Activated naive CD8-positive, alpha-beta T cell treated with anti-CD3 and anti-CD28 coated beads for 36 hours (primary cell): ENCODE data around the gene UBL4B. TPM values are rescaled to one million over a fixed set of nuclear protein-coding genes. Genes with fewer than 3 reads are reported as not detected.

Experiments used
- DNase-seq: peaks from one replicate; pipeline ENCODE4 v3.0.0; 2021
- H3K27ac Mint-ChIP-seq: one replicate; pipeline ENCODE4 v1.8.0; 2022; ENCODE audit warnings: mild to moderate bottlenecking, moderate library complexity, mixed read lengths
- H3K27me3 Mint-ChIP-seq: one replicate; pipeline ENCODE4 v1.8.0; 2022; ENCODE audit warnings: mild to moderate bottlenecking, mixed read lengths
- H3K36me3 Mint-ChIP-seq: one replicate; pipeline ENCODE4 v1.8.0; 2021; ENCODE audit warnings: mild to moderate bottlenecking, mixed read lengths
- H3K4me1 Mint-ChIP-seq: one replicate; pipeline ENCODE4 v1.8.0; 2021; ENCODE audit warnings: mixed read lengths
- H3K4me3 Mint-ChIP-seq: one replicate; pipeline ENCODE4 v1.8.0; 2022; ENCODE audit warnings: mild to moderate bottlenecking, moderate library complexity, mixed read lengths
- H3K9me3 Mint-ChIP-seq: one replicate; pipeline ENCODE4 v1.8.0; 2022; ENCODE audit warnings: mixed read lengths
- total RNA-seq, 2 experiments: library from RNA; stranded (reverse); gene quantifications; one replicate each; pipeline ENCODE4 v1.2.3, GENCODE V29; 2021

Gene UBL4B
- total RNA-seq, 2 experiments from 2014 or later = not detected

- Mint-ChIP-seq H3K27ac (no peak overlapping the region), H3K9me3 (no peaks in the 10 kb centered on the region), H3K36me3 (no peaks in the 10 kb centered on the region), H3K4me3 (no peak overlapping the region), H3K27me3 (peaks cover 59% of the 10 kb centered on the region), H3K4me1 (peaks cover 2% of the 10 kb centered on the region)
- no peak for DNase-seq
Measured at GRCh38 chr1:110151175-110151669, 39.0 kb downstream of the UBL4B start.

DNA sequence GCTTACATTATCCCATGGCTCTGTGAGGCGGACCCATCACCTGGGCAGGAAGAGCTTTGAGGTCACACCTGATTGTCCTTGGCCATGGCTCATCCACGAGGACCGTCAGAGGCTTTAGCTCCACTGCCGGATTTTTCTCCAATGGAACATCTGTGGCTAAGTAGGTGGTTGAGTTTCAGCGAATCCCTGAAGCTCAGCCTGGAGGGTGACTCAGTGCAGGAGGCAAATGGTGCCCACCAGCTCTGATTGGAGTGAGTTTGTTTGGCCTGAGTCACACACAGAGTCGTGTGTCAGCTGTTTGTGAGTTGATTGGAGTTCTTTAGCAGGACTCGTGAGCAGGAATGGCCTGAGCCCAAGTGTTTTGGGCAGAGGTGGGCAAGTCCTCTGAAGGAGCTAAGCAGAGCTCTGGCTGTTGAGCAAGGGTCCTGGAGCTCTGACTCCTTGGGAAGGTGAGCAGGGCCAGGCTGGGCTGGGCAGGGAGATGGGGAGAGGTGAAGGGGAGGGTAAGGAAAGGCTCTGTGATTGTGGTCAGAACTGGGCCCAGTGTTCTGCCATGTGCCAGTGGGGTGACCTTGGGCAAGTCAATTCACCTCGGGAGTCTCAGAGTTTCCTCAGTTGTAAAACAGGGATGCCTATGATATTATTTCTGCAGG, 40.0 kb downstream of the UBL4B start:
- DNase-seq = no peak
- Mint-ChIP-seq H3K36me3 (no peaks in the 10 kb centered on the region), H3K9me3 (no peaks in the 10 kb centered on the region), H3K27ac (no peak overlapping the region), H3K27me3 (peaks cover 68% of the 10 kb centered on the region), H3K4me1 (peaks cover 2% of the 10 kb centered on the region), H3K4me3 (no peak overlapping the region)

DNA sequence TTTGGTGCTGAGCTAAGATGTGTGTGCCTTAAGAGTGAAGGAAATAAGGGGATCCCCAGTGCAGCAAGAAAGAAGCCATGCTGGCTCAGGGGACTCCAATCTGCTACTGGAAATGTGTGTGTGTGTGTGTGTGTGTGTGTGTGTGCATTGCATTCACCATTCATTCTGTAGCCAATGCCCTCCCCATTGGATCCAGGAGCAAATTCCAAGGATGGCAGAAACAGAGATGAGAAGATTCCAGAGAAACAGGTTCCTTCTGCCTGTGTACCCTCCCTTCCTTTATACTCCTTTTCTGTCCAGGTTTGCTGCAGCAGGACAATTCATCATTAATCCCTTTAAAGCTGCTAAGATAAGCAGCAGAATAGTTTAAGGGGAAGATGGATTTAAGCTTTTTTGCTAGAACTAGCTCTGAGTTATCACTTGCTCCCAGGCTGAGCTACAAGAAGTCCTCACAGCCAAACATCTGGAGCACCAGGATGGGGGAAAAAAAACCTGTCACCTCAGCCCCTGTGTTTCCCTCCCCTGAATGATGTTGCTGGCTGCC, 41.2 kb downstream of the UBL4B start:
- peaks cover 2% of the 10 kb centered on the region for H3K4me1 Mint-ChIP-seq
- no peak overlapping the region for H3K4me3 Mint-ChIP-seq
- H3K9me3 Mint-ChIP-seq = no peaks in the 10 kb centered on the region
- H3K27ac Mint-ChIP-seq = no peak overlapping the region
- no peak for DNase-seq
- H3K27me3 Mint-ChIP-seq = peaks cover 75% of the 10 kb centered on the region
- H3K36me3 Mint-ChIP-seq = no peaks in the 10 kb centered on the region

- Mint-ChIP-seq H3K4me1 (no peaks in the 10 kb centered on the region), H3K27ac (no peak overlapping the region), H3K36me3 (no peaks in the 10 kb centered on the region), H3K27me3 (peaks cover 73% of the 10 kb centered on the region), H3K9me3 (no peaks in the 10 kb centered on the region), H3K4me3 (no peak overlapping the region)
- DNase-seq = peak; percentile 46
Measured at GRCh38 chr1:110155878-110156522, 43.8 kb downstream of the UBL4B start.

DNA sequence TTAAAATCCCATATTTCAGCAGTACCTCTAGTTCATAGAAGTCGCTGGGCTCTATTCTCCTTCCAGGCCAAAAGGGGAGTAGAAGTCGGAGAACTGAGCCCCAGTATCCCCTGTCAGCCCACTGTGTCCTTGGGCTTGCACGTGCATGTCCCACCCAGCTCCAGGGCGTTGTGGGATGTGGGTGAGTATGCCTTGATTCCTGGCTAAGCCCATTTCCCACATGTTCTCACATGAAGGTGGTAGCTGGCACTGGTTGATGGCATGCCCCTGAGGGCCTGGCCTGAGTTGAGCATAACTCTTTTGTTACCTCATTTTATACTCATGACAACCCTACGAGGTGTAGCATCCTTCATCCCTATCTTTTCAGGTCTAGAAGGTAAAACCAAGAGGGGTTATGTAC, 46.0 kb downstream of the UBL4B start:
- no peak overlapping the region for H3K4me3 Mint-ChIP-seq
- H3K4me1 Mint-ChIP-seq = no peaks in the 10 kb centered on the region
- H3K9me3 Mint-ChIP-seq = no peaks in the 10 kb centered on the region
- DNase-seq = no peak
- no peaks in the 10 kb centered on the region for H3K36me3 Mint-ChIP-seq
- no peak overlapping the region for H3K27ac Mint-ChIP-seq
- peaks cover 51% of the 10 kb centered on the region for H3K27me3 Mint-ChIP-seq

DNA sequence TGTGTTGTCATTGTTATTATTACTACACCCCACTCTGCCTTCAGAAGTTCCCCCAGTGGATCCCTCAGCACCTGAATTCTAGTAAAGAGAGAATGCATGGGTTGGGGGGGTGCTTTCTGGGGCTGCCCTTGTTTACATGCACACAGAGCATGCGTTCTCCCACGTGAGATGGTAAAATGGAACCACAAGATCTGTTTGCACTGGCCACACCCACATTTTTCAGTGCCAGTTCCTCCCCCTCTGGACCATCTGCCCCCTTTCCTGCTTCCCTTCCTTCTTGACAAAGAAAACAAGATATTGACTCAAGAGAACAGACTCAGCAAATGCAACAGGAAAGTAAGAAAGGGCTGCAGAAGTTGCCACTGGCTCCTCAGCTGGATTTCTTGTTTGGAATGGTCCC, 46.9 kb downstream of the UBL4B start:
- H3K9me3 Mint-ChIP-seq = no peaks in the 10 kb centered on the region
- H3K4me3 Mint-ChIP-seq = no peak overlapping the region
- peaks cover 4% of the 10 kb centered on the region for H3K4me1 Mint-ChIP-seq

DNA sequence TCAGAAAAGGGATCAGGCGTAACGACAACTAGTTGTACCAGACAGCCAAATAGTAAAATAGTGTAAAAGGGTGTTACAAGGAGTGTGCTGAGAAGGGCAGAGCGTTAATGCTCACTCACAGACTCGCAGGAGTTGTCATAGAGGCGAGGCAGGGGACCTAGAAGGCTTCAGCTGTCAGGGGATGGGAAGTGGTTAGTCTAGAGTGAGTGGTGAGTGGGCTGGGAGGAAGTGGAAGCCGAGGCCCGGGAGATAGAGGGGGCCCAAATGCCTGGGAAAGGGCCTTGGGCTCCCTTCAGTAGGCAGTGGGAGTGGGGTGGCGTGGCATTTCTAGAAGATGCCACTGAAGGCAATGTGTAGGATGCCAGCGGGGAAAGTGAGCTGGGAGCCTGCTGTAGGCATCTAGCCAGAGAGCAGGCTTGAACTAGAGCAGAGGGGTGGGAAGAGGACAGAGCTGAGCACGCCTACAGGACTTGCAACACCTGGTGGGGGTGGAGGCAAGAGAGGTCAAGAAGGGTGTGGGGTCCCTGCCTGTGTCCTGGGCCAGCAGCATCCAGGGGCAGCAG, 48.4 kb downstream of the UBL4B start:
- peaks cover 4% of the 10 kb centered on the region for H3K4me1 Mint-ChIP-seq
- H3K4me3 Mint-ChIP-seq = no peak overlapping the region
- H3K27me3 Mint-ChIP-seq = peaks cover 29% of the 10 kb centered on the region
- H3K9me3 Mint-ChIP-seq = no peaks in the 10 kb centered on the region
- no peaks in the 10 kb centered on the region for H3K36me3 Mint-ChIP-seq
- no peak for DNase-seq
- no peak overlapping the region for H3K27ac Mint-ChIP-seq

More for the DNA sequence above, 46.9 kb downstream of the UBL4B start:
- Mint-ChIP-seq H3K36me3 (no peaks in the 10 kb centered on the region), H3K27ac (no peak overlapping the region), H3K27me3 (peaks cover 44% of the 10 kb centered on the region)
- DNase-seq = no peak

- Mint-ChIP-seq H3K9me3 (no peaks in the 10 kb centered on the region), H3K27ac (no peak overlapping the region), H3K27me3 (peaks cover 25% of the 10 kb centered on the region), H3K36me3 (no peaks in the 10 kb centered on the region), H3K4me1 (peaks cover 4% of the 10 kb centered on the region), H3K4me3 (no peak overlapping the region)
- DNase-seq = no peak
Measured at GRCh38 chr1:110161165-110161564, 48.9 kb downstream of the UBL4B start.

DNA sequence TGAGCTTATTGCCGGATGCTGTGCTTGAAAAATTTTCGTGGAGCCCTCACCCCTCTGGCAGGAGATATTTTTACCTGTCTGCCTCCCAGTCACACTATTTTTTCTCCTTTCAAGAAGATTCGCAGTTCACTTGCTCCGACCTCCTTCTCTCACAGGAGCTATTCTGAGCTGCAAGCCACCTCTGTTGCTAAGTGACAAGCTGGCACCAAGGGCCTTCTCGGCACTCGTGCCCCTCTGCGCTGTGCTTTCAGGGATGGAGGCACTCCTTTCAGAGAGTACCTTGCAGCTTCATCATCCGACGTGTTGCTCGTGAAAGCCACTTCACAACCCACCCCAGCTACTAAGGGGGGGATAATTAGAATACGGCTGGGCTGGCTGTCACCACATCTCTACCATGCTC, 49.6 kb downstream of the UBL4B start:
- H3K36me3 Mint-ChIP-seq = no peaks in the 10 kb centered on the region
- H3K27me3 Mint-ChIP-seq = peaks cover 19% of the 10 kb centered on the region
- no peak for DNase-seq
- peaks cover 4% of the 10 kb centered on the region for H3K4me1 Mint-ChIP-seq
- no peak overlapping the region for H3K27ac Mint-ChIP-seq
- no peak overlapping the region for H3K4me3 Mint-ChIP-seq
- no peaks in the 10 kb centered on the region for H3K9me3 Mint-ChIP-seq

Other genes starting within 250 kb of the UBL4B start
- 10 to 100 TPM; 21.2 to 24.9 TPM for gene CSF1, start 201.6 kb upstream of the UBL4B start, total RNA-seq
- 10 to 100 TPM; 67.9 to 68.6 TPM for gene AHCYL1, start 127.7 kb upstream of the UBL4B start, total RNA-seq
- 10 to 100 TPM; 29.9 to 31.8 TPM for gene STRIP1, start 77.8 kb upstream of the UBL4B start, total RNA-seq
- gene ALX3, start 41.8 kb upstream of the UBL4B start, total RNA-seq = not detected
- gene SLC6A17, start 38.1 kb downstream of the UBL4B start, total RNA-seq = under 1 TPM; 0.04 to 0.10 TPM
- gene KCNC4, start 97.9 kb downstream of the UBL4B start, total RNA-seq = 1 to 10 TPM; 6.9 to 8.0 TPM
- gene RBM15, start 226.9 kb downstream of the UBL4B start, total RNA-seq = 10 to 100 TPM; 69.8 to 71.0 TPM